ENCODE measurements around the gene TOB1.

The TOB1 gene, protein sequence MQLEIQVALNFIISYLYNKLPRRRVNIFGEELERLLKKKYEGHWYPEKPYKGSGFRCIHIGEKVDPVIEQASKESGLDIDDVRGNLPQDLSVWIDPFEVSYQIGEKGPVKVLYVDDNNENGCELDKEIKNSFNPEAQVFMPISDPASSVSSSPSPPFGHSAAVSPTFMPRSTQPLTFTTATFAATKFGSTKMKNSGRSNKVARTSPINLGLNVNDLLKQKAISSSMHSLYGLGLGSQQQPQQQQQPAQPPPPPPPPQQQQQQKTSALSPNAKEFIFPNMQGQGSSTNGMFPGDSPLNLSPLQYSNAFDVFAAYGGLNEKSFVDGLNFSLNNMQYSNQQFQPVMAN

DNA sequence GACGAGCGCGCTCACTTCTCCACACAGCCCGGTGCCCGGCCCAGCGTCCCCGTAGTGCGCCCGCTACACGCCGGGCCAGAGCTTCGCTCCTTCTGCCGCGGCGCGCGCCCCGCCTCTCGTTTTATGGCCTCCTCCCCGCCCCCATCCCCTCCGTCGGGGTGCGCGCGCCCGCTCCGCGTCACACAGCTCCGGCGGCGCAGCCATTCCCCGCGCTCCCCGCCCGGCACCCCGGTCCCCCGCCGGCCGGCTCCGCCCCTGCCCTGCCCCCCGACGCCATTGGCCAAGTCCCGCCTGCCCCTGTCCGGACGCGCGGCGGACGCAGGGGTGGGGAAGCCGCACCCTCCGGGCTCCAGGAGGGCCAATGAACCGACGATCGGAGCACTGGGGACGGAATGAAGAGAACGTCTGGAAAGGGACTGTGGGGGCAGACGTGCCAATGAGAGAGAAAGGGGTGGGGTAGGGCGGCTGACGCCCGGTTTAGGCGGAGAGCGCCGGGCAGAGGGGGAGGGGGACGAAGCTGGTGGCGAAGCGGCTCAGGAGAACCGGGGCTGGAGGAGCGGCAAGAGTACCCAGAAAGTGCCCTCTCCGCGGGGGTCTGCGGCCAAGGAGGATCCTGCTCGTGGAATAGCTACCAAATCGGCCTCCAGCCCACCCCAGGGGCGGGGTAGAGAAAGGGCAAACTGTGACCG, at the start of gene TOB1:
Gene TOB1 (minus strand): TSS at position 94 of the 689 bp plus-strand sequence. CDS start 2,337 bp downstream, outside the sequence.
- TF ChIP-seq, protein P1, sequence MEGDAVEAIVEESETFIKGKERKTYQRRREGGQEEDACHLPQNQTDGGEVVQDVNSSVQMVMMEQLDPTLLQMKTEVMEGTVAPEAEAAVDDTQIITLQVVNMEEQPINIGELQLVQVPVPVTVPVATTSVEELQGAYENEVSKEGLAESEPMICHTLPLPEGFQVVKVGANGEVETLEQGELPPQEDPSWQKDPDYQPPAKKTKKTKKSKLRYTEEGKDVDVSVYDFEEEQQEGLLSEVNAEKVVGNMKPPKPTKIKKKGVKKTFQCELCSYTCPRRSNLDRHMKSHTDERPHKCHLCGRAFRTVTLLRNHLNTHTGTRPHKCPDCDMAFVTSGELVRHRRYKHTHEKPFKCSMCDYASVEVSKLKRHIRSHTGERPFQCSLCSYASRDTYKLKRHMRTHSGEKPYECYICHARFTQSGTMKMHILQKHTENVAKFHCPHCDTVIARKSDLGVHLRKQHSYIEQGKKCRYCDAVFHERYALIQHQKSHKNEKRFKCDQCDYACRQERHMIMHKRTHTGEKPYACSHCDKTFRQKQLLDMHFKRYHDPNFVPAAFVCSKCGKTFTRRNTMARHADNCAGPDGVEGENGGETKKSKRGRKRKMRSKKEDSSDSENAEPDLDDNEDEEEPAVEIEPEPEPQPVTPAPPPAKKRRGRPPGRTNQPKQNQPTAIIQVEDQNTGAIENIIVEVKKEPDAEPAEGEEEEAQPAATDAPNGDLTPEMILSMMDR (IDR thresholded peaks at IDR 0.05; ENCODE audit: low read depth, low read length): no peak
- DNase-seq (ENCODE audit: extremely low read depth, low read depth): peak; percentile 95

DNA sequence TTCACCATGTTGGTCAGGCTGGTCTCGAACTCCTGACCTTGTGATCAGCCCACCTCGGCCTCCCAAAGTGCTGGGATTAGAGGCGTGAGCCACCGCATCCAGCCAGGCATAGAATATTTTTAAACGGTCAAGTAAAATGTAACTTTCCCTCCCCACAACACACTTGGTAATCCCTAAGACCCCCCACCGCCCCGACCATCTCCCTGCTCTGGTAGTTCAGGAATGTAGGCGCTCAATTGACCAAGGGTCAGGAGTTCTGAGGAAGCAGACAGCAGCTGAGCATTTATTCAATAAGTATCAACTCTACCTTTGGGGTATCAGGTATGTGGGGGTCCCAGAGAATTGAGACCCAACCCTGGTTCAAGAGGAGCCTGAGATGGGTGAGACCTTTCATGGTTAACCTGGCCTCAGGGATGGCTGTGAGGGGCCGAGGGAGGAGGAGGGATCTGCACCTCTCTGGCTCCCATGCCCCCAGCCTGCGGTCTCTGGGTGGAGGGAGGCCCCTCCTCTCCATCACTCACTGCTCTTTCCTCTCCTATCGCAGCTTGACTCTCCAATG, 48.4 kb upstream of the TOB1 start:
- TF ChIP-seq, protein P1 (IDR thresholded peaks at IDR 0.05; ENCODE audit: low read depth, low read length): no peak
- no peak for DNase-seq (ENCODE audit: extremely low read depth, low read depth)

DNA sequence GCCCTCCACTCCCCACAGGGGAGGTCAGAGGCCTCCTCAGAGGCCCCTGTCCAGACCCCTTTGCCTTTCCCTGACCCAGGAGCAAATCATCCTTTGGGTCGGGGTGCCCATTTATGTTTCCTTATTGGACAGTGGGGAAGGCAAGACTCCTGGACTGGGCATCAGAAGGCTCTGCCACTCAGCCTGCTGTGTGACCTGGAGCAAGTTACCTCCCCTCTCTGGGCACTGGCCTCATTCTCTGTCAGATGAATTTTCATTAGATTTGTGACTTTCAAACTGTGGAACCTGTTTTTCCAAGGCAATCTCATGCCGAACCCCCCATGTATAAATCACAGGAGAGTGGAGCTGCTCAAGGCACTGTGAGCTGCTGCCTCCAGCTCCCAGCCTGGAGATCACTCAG, 47.0 kb upstream of the TOB1 start:
- TF ChIP-seq, protein P1 (IDR thresholded peaks at IDR 0.05; ENCODE audit: low read depth, low read length): no peak
- no peak for DNase-seq (ENCODE audit: extremely low read depth, low read depth)

DNA sequence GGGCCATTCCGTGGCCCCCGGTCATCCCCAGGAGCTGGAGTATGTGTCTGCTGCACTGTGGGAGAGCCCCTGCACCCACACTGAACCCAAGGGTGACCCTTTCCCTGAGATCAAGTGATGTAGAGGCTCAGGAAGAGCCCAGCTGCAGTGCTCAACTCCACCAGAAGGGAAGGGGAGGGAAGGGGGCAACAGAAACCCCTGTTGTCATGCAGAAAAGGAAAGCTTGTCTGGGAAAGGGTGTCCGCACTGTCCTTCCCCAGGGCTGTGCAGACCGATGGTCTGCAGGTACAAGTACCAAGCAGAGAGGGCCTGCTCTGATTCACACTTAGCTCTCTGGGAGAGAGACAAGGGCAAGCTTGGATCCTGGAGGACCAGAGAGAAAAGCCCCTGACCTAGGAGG, 45.7 kb upstream of the TOB1 start:
- DNase-seq (ENCODE audit: extremely low read depth, low read depth): no peak
- TF ChIP-seq, protein P1 (IDR thresholded peaks at IDR 0.05; ENCODE audit: low read depth, low read length): no peak

DNA sequence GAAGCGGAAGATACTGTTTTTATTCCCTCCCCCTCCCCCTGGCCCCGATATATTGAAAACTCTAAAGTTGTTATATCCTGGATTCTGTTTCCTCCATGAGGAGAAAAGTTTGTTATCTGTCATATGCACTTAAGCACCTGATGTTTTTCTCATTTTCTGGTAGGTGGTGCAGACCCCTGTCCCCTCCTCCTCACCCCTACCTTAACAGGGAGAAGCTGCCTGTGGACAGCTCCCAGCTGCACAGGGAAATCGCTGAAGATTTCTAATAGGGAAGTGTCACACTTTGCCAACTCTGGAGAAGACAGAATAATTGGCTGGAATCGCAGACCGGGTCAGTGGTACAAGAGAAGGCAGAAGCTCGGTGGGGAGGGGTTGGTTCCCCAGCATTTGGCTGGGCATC, 45.3 kb upstream of the TOB1 start:
- TF ChIP-seq, protein P1 (IDR thresholded peaks at IDR 0.05; ENCODE audit: low read depth, low read length): no peak
- no peak for DNase-seq (ENCODE audit: extremely low read depth, low read depth)

DNA sequence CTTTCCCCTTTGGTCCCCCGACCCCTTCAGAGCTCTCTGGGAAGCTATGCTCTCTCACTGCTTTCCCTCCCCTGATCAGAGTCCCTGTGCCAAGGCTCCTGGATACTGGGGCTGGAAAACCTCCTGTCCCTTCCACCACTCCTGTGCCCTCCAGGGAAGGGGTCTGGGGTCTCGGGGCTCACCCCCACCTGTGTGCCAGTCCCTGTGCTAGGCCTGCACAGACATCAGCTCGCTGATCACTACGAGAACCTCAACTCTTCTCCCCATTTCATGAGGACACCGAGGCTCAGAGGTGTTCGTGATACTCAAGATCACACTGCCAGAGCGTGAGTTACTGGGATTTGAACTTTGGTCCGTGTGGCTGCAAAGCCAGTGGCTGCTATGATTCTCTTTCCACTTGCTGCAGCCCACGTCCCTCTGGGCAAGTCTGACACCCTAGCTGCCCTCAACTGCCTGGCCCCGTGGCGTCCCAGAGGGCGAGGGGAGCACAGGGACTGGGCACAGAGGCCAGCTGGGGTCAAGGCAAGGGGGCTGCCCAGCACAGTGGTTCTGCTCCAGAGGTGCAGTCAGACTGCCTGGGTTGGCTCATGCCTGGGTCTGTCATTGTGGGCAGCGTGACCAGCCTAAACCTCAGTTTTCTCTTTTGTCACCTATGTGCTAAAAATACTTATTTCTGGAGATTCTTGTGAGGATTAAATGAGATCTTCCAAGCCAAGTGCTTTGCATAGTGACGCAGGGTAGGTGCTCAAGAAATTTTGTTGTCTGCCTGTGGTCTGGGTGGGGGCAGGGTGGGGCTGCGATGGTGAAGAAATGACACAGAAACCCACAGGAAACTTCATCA, 43.8 kb upstream of the TOB1 start:
- TF ChIP-seq, protein P1 (IDR thresholded peaks at IDR 0.05; ENCODE audit: low read depth, low read length): no peak
- DNase-seq (ENCODE audit: extremely low read depth, low read depth): no peak

All from AG09319 (cell line).